ENCODE measurements around the gene PLA2G2F. TPM values are rescaled to one million over a fixed set of nuclear protein-coding genes. Genes with fewer than 3 reads are reported as not detected.

PLA2G2F gene
- polyA plus RNA-seq, 1 donor, result not detected

- no CpG with 5 or more reads among the region's 13 CpGs for WGBS (ENCODE audit: insufficient coverage, low lambda C conversion rate)
- Histone ChIP-seq H3K4me1 (ENCODE audit: control insufficient read depth, insufficient read depth, low read length) (peaks cover 21% of the 10 kb centered on the region), H3K27ac (ENCODE audit: low read length) (no peak overlapping the region), H3K4me3 (ENCODE audit: low read length) (no peak overlapping the region), H3K36me3 (ENCODE audit: control insufficient read depth, insufficient read depth, low read length) (no peaks in the 10 kb centered on the region), H3K9me3 (ENCODE audit: control insufficient read depth, low read depth, low read length) (no peaks in the 10 kb centered on the region), H3K27me3 (ENCODE audit: control insufficient read depth, insufficient read depth, low read length) (peaks cover 3% of the 10 kb centered on the region)
- DNase-seq, result peak in 1 of 2 donors; percentile 45
Measured at GRCh38 chr1:20183616-20184271, 44.6 kb downstream of the PLA2G2F start.

- Histone ChIP-seq H3K9me3 (ENCODE audit: control insufficient read depth, low read depth, low read length) (no peaks in the 10 kb centered on the region), H3K4me3 (ENCODE audit: low read length) (no peak overlapping the region), H3K4me1 (ENCODE audit: control insufficient read depth, insufficient read depth, low read length) (peaks cover 21% of the 10 kb centered on the region), H3K27ac (ENCODE audit: low read length) (no peak overlapping the region), H3K36me3 (ENCODE audit: control insufficient read depth, insufficient read depth, low read length) (no peaks in the 10 kb centered on the region), H3K27me3 (ENCODE audit: control insufficient read depth, insufficient read depth, low read length) (peaks cover 3% of the 10 kb centered on the region)
- WGBS (ENCODE audit: insufficient coverage, low lambda C conversion rate), result 20% methylated on average over 1 of the region's 6 CpGs
- peak in 1 of 2 donors; percentile 19 for DNase-seq
Measured at GRCh38 chr1:20184481-20184900, 45.4 kb downstream of the PLA2G2F start.

DNA sequence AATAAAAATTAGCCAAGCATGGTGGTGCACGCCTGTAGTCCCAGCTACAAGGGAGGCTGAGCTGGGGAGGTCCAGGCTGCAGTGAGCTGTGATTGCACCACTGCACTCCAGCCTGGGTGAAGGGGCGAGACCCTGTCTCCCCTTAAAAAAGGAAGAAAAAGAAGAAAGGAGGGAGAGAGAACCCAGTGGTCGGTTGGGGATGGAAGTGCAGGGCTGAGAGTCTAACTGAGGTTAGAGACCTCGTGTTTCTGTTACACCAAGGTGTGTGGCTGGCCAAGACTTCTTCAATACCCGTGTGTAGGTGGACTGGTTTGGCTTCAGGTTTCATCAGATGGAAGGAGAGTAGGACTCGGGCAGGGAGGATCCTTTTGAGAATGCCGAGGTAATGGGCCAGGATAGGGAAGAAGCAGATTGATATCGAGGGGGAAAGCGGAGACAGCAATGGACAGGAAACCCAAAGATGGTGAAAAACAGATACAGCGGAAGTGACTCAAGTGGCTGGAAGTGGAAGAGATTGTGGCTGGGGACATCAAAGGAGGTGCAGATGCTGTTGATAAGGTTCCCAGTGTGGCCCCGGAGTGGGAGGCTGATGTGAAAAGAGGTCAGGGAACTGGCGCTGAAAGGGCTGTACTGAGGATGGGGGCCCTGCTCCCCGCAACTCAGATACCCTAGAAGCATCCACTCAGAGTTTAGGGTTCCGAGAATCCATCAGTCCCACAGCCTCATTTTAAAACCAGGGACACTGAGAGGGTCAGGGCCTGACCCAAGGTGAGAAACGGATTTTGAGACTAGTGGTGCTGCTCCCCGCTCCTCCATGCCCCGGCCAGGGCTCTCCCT is 46.1 kb downstream of the PLA2G2F start:
- no peaks in the 10 kb centered on the region for H3K9me3 ChIP-seq (ENCODE audit: control insufficient read depth, low read depth, low read length)
- peaks cover 3% of the 10 kb centered on the region for H3K27me3 ChIP-seq (ENCODE audit: control insufficient read depth, insufficient read depth, low read length)
- H3K27ac ChIP-seq (ENCODE audit: low read length), result no peak overlapping the region
- 100% methylated on average over 1 of the region's 17 CpGs for WGBS (ENCODE audit: insufficient coverage, low lambda C conversion rate)
- peaks cover 21% of the 10 kb centered on the region for H3K4me1 ChIP-seq (ENCODE audit: control insufficient read depth, insufficient read depth, low read length)
- H3K4me3 ChIP-seq (ENCODE audit: low read length), result no peak overlapping the region
- DNase-seq, result no peak
- no peaks in the 10 kb centered on the region for H3K36me3 ChIP-seq (ENCODE audit: control insufficient read depth, insufficient read depth, low read length)

DNA sequence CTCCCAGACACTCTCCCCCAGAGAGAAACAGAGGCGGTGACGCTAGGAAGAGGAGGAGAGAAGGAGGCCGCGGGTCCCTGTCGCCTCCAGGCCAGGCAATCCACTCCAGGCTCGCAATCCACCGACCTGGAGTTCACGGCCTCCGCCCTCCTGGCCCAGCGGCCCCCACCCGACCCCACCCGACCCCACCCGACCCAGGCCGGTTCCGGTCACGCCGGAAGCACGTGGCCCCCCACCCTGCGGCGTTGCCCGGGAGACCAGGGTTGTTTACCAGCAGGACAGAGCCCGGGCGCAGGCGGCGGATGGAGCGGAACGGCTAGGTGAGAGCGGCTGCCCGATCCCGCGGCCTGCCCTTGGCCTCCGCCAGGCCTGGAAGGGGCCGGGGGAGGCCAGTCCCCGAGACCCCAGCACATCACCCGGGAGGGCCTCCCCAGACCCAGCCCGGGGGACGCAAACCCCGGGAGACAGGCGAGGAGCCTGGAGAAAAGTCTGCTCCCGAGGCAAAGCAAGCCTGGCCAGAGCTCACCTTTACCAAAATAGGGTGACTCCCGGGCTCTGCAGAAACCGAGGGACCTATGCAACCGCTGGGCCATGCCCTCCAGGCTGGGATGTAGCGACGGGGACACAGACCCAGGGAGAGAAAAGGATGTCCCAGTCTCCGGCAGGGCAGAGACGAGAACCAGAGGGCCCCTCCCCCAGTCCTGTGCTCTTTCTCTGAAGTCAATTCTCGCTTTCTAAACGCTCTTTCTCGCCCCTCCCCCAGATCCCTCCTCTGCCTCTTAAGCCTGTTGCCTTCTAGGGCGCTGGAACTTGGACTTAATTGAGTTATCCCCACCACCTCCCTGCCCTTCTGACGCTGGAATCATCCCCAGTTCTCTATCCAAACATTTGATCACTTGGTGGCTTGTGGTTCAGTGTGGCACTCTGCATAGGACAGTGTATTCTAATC is 47.0 kb downstream of the PLA2G2F start, which contains the start of the genes PLA2G2C and UBXN10:
Gene PLA2G2C (minus strand): TSS at position 685 of the 949 bp plus-strand sequence. CDS start 9,155 bp downstream, outside the sequence.
Gene UBXN10 (plus strand): TSS at position 263 of the 949 bp plus-strand sequence. CDS start 4,466 bp downstream, outside the sequence.
- no CpG with 5 or more reads among the region's 52 CpGs for WGBS (ENCODE audit: insufficient coverage, low lambda C conversion rate)
- H3K4me3 ChIP-seq (ENCODE audit: low read length), result peak within 1 kb of the TSS; percentile 59
- H3K27me3 ChIP-seq (ENCODE audit: control insufficient read depth, insufficient read depth, low read length), result peaks cover 3% of the 10 kb centered on the region
- no peaks in the 10 kb centered on the region for H3K9me3 ChIP-seq (ENCODE audit: control insufficient read depth, low read depth, low read length)
- no peaks in the 10 kb centered on the region for H3K36me3 ChIP-seq (ENCODE audit: control insufficient read depth, insufficient read depth, low read length)
- peaks cover 21% of the 10 kb centered on the region for H3K4me1 ChIP-seq (ENCODE audit: control insufficient read depth, insufficient read depth, low read length)
- DNase-seq, result peak; percentile 45 to 76
- H3K27ac ChIP-seq (ENCODE audit: low read length), result no peak within 1 kb of the TSS

- Histone ChIP-seq H3K36me3 (ENCODE audit: control insufficient read depth, insufficient read depth, low read length) (no peaks in the 10 kb centered on the region), H3K27me3 (ENCODE audit: control insufficient read depth, insufficient read depth, low read length) (peaks cover 3% of the 10 kb centered on the region), H3K4me3 (ENCODE audit: low read length) (no peak overlapping the region), H3K9me3 (ENCODE audit: control insufficient read depth, low read depth, low read length) (no peaks in the 10 kb centered on the region), H3K27ac (ENCODE audit: low read length) (no peak overlapping the region), H3K4me1 (ENCODE audit: control insufficient read depth, insufficient read depth, low read length) (peaks cover 21% of the 10 kb centered on the region)
- DNase-seq, result no peak
- no CpG with 5 or more reads among the region's 7 CpGs for WGBS (ENCODE audit: insufficient coverage, low lambda C conversion rate)
Measured at GRCh38 chr1:20187103-20187812, 48.1 kb downstream of the PLA2G2F start.

DNA sequence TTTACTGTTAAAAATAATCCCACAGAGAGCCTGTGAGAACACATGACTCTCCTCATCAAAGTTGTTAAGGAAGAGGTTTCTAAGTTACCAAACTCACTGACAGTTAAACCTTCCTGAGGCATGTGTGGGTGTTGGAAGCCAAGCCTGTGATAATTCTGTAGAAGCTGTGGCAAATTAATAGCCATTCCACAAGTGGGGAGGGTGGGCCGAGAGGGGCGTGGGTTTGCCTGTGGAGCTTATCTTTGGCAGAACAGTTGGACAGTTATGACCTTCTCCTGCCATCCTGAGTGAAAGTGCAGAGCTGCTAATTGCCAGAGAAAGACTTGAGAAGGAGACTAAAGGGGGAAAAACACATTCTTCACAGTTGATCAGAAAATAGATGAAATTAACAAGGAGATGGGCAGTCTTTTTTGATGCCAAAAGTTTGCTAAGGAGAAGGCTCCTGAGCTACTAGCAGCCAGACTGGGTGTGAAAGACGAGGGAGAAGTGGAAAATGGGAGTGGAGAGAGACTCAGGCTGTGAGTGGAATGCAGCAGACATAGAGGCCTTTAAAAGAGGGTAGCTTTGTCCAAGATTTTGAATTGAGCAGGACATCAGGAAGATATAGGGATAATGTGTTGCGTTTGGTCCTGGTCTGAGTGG is 48.8 kb downstream of the PLA2G2F start:
- no peak for DNase-seq
- no peak overlapping the region for H3K4me3 ChIP-seq (ENCODE audit: low read length)
- H3K9me3 ChIP-seq (ENCODE audit: control insufficient read depth, low read depth, low read length), result no peaks in the 10 kb centered on the region
- WGBS (ENCODE audit: insufficient coverage, low lambda C conversion rate), result 90% methylated on average over 2 of the region's 4 CpGs
- no peak overlapping the region for H3K27ac ChIP-seq (ENCODE audit: low read length)
- H3K4me1 ChIP-seq (ENCODE audit: control insufficient read depth, insufficient read depth, low read length), result peaks cover 21% of the 10 kb centered on the region
- no peaks in the 10 kb centered on the region for H3K36me3 ChIP-seq (ENCODE audit: control insufficient read depth, insufficient read depth, low read length)
- H3K27me3 ChIP-seq (ENCODE audit: control insufficient read depth, insufficient read depth, low read length), result peaks cover 3% of the 10 kb centered on the region

- DNase-seq, result no peak
- no peaks in the 10 kb centered on the region for H3K9me3 ChIP-seq (ENCODE audit: control insufficient read depth, low read depth, low read length)
- peaks cover 3% of the 10 kb centered on the region for H3K27me3 ChIP-seq (ENCODE audit: control insufficient read depth, insufficient read depth, low read length)
- WGBS (ENCODE audit: insufficient coverage, low lambda C conversion rate), result no CpG with 5 or more reads among the region's 4 CpGs
- H3K4me3 ChIP-seq (ENCODE audit: low read length), result no peak overlapping the region
- no peaks in the 10 kb centered on the region for H3K36me3 ChIP-seq (ENCODE audit: control insufficient read depth, insufficient read depth, low read length)
- no peak overlapping the region for H3K27ac ChIP-seq (ENCODE audit: low read length)
- H3K4me1 ChIP-seq (ENCODE audit: control insufficient read depth, insufficient read depth, low read length), result peaks cover 19% of the 10 kb centered on the region
Measured at GRCh38 chr1:20188455-20188817, 49.3 kb downstream of the PLA2G2F start.

DNA sequence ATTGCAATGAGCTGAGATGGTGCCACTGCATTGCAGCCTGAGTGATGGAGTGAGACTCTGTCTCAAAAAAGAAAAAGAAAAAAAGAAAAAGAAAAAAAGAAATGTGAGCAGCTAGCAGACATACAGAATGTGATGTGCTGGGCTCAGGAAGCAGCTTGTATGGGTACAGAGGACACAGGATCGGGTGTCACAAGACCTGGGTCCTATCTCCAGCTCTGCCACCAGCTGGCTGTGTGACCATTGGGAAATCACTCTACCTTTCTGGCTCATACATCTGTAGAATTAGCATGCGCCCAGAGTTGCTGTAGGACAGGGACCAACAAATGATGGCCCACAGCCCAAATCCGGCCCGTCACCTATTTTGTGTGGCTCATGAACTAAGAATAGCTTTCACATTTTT is 50.5 kb downstream of the PLA2G2F start:
- no peak overlapping the region for H3K4me3 ChIP-seq (ENCODE audit: low read length)
- no peak overlapping the region for H3K27ac ChIP-seq (ENCODE audit: low read length)
- H3K9me3 ChIP-seq (ENCODE audit: control insufficient read depth, low read depth, low read length), result no peaks in the 10 kb centered on the region
- H3K36me3 ChIP-seq (ENCODE audit: control insufficient read depth, insufficient read depth, low read length), result no peaks in the 10 kb centered on the region
- H3K4me1 ChIP-seq (ENCODE audit: control insufficient read depth, insufficient read depth, low read length), result peaks cover 14% of the 10 kb centered on the region
- H3K27me3 ChIP-seq (ENCODE audit: control insufficient read depth, insufficient read depth, low read length), result peaks cover 3% of the 10 kb centered on the region
- no CpG with 5 or more reads among the region's 4 CpGs for WGBS (ENCODE audit: insufficient coverage, low lambda C conversion rate)
- no peak for DNase-seq

Data from large intestine (tissue), 3 donors.